K562 (cell line): ENCODE data around the gene KRTAP17-1. TPM values are rescaled to one million over a fixed set of nuclear protein-coding genes. Genes with fewer than 3 reads are reported as not detected.

Experiments
- ATAC-seq: fragments of 200-7000 bp; cut with Tn5 transposase; 3 replicates; pipeline ENCODE4 v1.9.1; 2020; ENCODE audit warnings: moderate library complexity
- BruUV-seq: library from RNA; stranded (reverse); fragments of 400-500 nt; replicated peaks from 2 replicates; lab custom pipeline; 2021; lab: Mats Ljungman, UMichigan
- CTCF ChIA-PET: fragments of 300-600 bp; formaldehyde crosslinking; extraction: SDS; loops from one replicate; lab custom pipeline; 2021; ENCODE audit warnings: low intra/inter-chr PET ratio; lab: Yijun Ruan, JAX
- POLR2A ChIA-PET: fragments of 300-600, 350-650 bp; sonication (Branson Sonifier 250); formaldehyde crosslinking; extraction: SDS; loops from one replicate; lab custom pipeline; 2021; ENCODE audit warnings: antibody characterized with exemption, inconsistent platforms; lab: Yijun Ruan, JAX
- DNase-seq, 4 experiments: peaks; one replicate each; pipeline versions ENCODE4 v3.0.0 to v3.0.0-alpha.2; 2011 to 2018; ENCODE audit warnings: low spot score in 3 of 4, mixed read lengths in 3 of 4; ENCODE audit errors: extremely low read depth in 1 of 4
- FAIRE-seq: peaks from 2 replicates; lab custom pipeline; 2011; peaks lifted over from hg19 to GRCh38; lab: Jason Lieb, UNC
- H2AFZ ChIP-seq: 2 replicates; pipeline ENCODE4 v1.6.0; 2011; ENCODE audit warnings: low read depth, low read length, control low read depth, inconsistent platforms
- H3K27ac ChIP-seq: fragments of 200-600 bp; 3 replicates; pipeline ENCODE4 v1.8.0; 2011; ENCODE audit warnings: low read depth, mild to moderate bottlenecking, control low read depth, inconsistent platforms, low read length, moderate library complexity, mixed read lengths; ENCODE audit errors: extremely low read depth
- H3K27me3 ChIP-seq, 2 experiments: fragments of 300-600 bp in 1 of 2; 2 replicates in 1 of 2; 3 replicates in 1 of 2; pipeline versions ENCODE4 v1.6.0 to v1.8.0; 2011; ENCODE audit warnings: inconsistent platforms in 2 of 2, low read length in 2 of 2, mild to moderate bottlenecking in 1 of 2, mixed read lengths in 1 of 2, moderate library complexity in 1 of 2; ENCODE audit not compliant: control insufficient read depth in 2 of 2, insufficient read depth in 2 of 2
- H3K36me3 ChIP-seq: fragments of 300-600 bp; 3 replicates; pipeline ENCODE4 v1.8.0; 2011; ENCODE audit warnings: mild to moderate bottlenecking, low read length, inconsistent platforms; ENCODE audit not compliant: control insufficient read depth, insufficient read depth
- H3K4me1 ChIP-seq, 2 experiments: fragments of 200-600 bp in 1 of 2; replicated peaks in 1 of 2; 2 replicates in 1 of 2; 3 replicates in 1 of 2; pipeline versions ENCODE4 v1.5.1 to v1.8.0; 2011; ENCODE audit warnings: inconsistent platforms in 2 of 2, low read length in 2 of 2, mild to moderate bottlenecking in 1 of 2, mixed read lengths in 1 of 2, moderate library complexity in 1 of 2; ENCODE audit not compliant: control insufficient read depth in 2 of 2, insufficient read depth in 2 of 2
- H3K4me2 ChIP-seq: 2 replicates; pipeline ENCODE4 v1.6.1; 2011; ENCODE audit warnings: low read length, control low read depth, inconsistent platforms, mixed read lengths; ENCODE audit not compliant: insufficient read depth
- H3K4me3 ChIP-seq: fragments of 200-600 bp; sonication (generic), shearing (Covaris generic); 2 replicates; pipeline ENCODE4 v1.5.1; 2016; ENCODE audit warnings: control low read depth, inconsistent platforms
- H3K79me2 ChIP-seq: fragments of 200-600 bp; 3 replicates; pipeline ENCODE4 v1.8.0; 2011; ENCODE audit warnings: low read length, inconsistent platforms; ENCODE audit not compliant: control insufficient read depth, insufficient read depth
- H3K9ac ChIP-seq, 2 experiments: 2 replicates each; pipeline versions ENCODE4 v1.6.0 to v1.6.1; 2011; ENCODE audit warnings: low read depth in 2 of 2, low read length in 2 of 2, control low read depth in 1 of 2, inconsistent platforms in 1 of 2, mild to moderate bottlenecking in 1 of 2, mixed read lengths in 1 of 2; ENCODE audit not compliant: insufficient read depth in 1 of 2
- H3K9me1 ChIP-seq: one replicate; pipeline ENCODE4 v1.6.0; 2011; ENCODE audit warnings: inconsistent platforms, mild to moderate bottlenecking, low read length, moderate library complexity; ENCODE audit not compliant: control insufficient read depth, insufficient read depth
- H3K9me3 ChIP-seq: replicated peaks from 2 replicates; pipeline ENCODE4 v1.5.1; 2011; ENCODE audit warnings: low read depth, low read length, inconsistent platforms; ENCODE audit not compliant: control insufficient read depth, insufficient read depth
- H4K20me1 ChIP-seq: replicated peaks from 2 replicates; pipeline ENCODE4 v1.6.1; 2011; ENCODE audit warnings: low read length, inconsistent platforms, mixed read lengths; ENCODE audit not compliant: control insufficient read depth, insufficient read depth
- ARID1B ChIP-seq: fragments of 450-650 bp; IDR thresholded peaks from 2 replicates; pipeline ENCODE4 v1.6.1; 2016; ENCODE audit warnings: antibody characterized with exemption, mild to moderate bottlenecking, inconsistent platforms
- CREB5 ChIP-seq: fragments of 250-450 bp; sonication (Bioruptor Pico); IDR thresholded peaks from 2 replicates; pipeline ENCODE4 v1.5.0; 2020; ENCODE audit warnings: mild to moderate bottlenecking
- CUX1 ChIP-seq: fragments of 200-800 bp; sonication (Bioruptor generic); IDR thresholded peaks from 2 replicates; pipeline ENCODE4 v1.6.1; 2016; ENCODE audit warnings: missing genetic modification characterization, missing compliant biosample characterization
- ELF1 ChIP-seq: fragments of 200-800 bp; sonication (Bioruptor generic); IDR thresholded peaks from 2 replicates; pipeline ENCODE4 v1.6.1; 2016; ENCODE audit warnings: missing genetic modification characterization, missing compliant biosample characterization
- FOXM1 ChIP-seq, 2 experiments: fragments of 450-650 bp in 1 of 2; sonication (generic) in 1 of 2; formaldehyde crosslinking in 1 of 2; IDR thresholded peaks; 2 replicates each; pipeline versions ENCODE4 v1.6.1 to v1.9.0; 2017 to 2022; ENCODE audit warnings: low read depth in 2 of 2, mild to moderate bottlenecking in 2 of 2, missing genetic modification reagents in 1 of 2, moderate library complexity in 1 of 2
- FOXP1 ChIP-seq: sonication (generic); formaldehyde crosslinking; IDR thresholded peaks from 2 replicates; pipeline ENCODE4 v1.8.0; 2022; ENCODE audit warnings: mild to moderate bottlenecking, missing genetic modification reagents
- IRF1 ChIP-seq: sonication (generic); formaldehyde crosslinking; IDR thresholded peaks from 2 replicates; pipeline ENCODE4 v1.8.0; 2022; ENCODE audit warnings: missing genetic modification reagents, mild to moderate bottlenecking, borderline replicate concordance
- MTA2 ChIP-seq: fragments of 450-650 bp; IDR thresholded peaks from 2 replicates; pipeline ENCODE4 v1.6.1; 2016; ENCODE audit warnings: low read depth
- MYNN ChIP-seq, 2 experiments: sonication (generic); formaldehyde crosslinking in 1 of 2; IDR thresholded peaks; 2 replicates each; pipeline versions ENCODE4 v1.5.0 to v1.6.1; 2016 to 2020; ENCODE audit warnings: antibody characterized with exemption in 1 of 2, missing genetic modification reagents in 1 of 2
- NEUROD1 ChIP-seq: fragments of 150-350 bp; IDR thresholded peaks from 2 replicates; pipeline ENCODE4 v1.6.1; 2014; ENCODE audit warnings: borderline replicate concordance, low read length, low read depth; ENCODE audit not compliant: partially characterized antibody
- USF1 ChIP-seq: sonication (generic); formaldehyde crosslinking; IDR thresholded peaks from 2 replicates; pipeline ENCODE4 v1.9.0; 2022; ENCODE audit warnings: mild to moderate bottlenecking, missing genetic modification reagents
- ZNF584 ChIP-seq: fragments of 200-800 bp; sonication (Bioruptor generic); IDR thresholded peaks from 2 replicates; pipeline ENCODE4 v1.6.1; 2016; ENCODE audit warnings: low read depth, mild to moderate bottlenecking, missing genetic modification characterization, missing compliant biosample characterization
- ZNF707 ChIP-seq: fragments of 250-450 bp; sonication (Bioruptor Pico); conservative IDR thresholded peaks from 2 replicates; pipeline ENCODE4 v1.8.0; 2022; ENCODE audit warnings: inconsistent platforms, mild to moderate bottlenecking, moderate library complexity
- WGBS: fragments of 100-300 bp; shearing (Covaris generic); methylation state at CpG from one replicate; pipeline ENCODE4 v1.1.6; 2016; ENCODE audit warnings: low coverage, mixed read lengths; ENCODE audit not compliant: insufficient coverage; ENCODE audit errors: missing lambda C conversion rate; 5-methylcytosine and 5-hydroxymethylcytosine counted together
- in situ Hi-C: fragments of 300-500 bp; cut with MboI; formaldehyde crosslinking; loops from 4 replicates; pipeline ENCODE4 v1.15.0; 2018; ENCODE audit warnings: inconsistent platforms, mixed read lengths
- intact Hi-C: fragments of 100-400 bp; cut with micrococcal nuclease; formaldehyde crosslinking; loops from 2 replicates; pipeline ENCODE4 v1.14.2; 2022
- polyA plus RNA-seq, 8 experiments: library from polyadenylated mRNA; depleted of rRNA in 4 of 8; stranded (reverse) in 5 of 8; unstranded in 3 of 8; fragments of >200 nt; fragmentation: Nextera tagmentation in 2 of 8; fragmentation: Illumina TruSeq in 1 of 8; extraction: Ambion mirVana in 2 of 8; extraction: Trizol in 1 of 8; gene quantifications; 2 replicates each; pipeline versions ENCODE4 v1.2.1 to v1.2.3, GENCODE V29; 2011 to 2014; ENCODE audit warnings: inconsistent platforms in 1 of 8, missing spikeins in 1 of 8
- total RNA-seq, 7 experiments: library from RNA; depleted of rRNA in 6 of 7; stranded (reverse); fragments of >200 nt in 6 of 7; fragmentation: Illumina TruSeq in 2 of 7; extraction: Trizol in 2 of 7; gene quantifications; 2 replicates each; pipeline versions ENCODE4 v1.2.1 to v1.2.3, GENCODE V29; 2011 to 2021; ENCODE audit warnings: low replicate concordance in 1 of 7

The KRTAP17-1 gene
- total and polyA plus RNA-seq, 9 of the 15 experiments (the other 6 are each of a cell fraction or from before 2014, with no cell fraction given), result not detected

DNA sequence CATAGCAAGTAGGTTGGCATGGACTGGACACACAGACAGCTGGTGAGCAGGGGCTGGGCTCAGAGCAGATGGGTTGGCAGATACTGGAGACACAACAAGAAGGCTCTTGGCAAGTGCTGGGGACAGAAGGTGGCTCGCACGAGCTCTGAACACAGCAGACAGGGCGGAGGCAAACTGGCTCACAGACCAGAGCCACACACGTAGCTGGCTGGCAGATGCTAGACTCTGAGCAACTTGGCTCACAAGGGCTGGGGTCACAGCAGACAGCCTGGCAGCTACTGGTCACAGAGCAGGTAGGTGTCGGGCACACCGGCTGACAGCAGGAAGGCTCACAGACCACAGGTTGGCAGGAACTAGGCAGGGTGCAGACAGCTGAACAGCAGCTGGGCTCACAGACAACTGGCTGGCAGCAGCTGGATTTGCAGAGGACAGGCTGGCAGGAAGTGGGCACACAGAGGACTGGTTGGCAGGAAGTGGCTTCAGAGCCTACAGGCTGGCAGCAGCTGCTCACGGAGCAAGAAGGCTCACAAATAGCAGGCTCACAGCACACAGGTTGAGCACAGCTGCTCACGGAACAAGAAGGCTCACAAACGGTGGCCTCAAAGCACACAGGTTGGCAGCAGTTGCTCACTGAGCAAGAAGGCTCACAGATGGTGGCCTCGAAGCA lies 7.1 kb downstream of the KRTAP17-1 start:
- Histone ChIP-seq H3K79me2 (no peaks in the 10 kb centered on the region), H4K20me1 (no peaks in the 10 kb centered on the region), H3K9me1 (no peaks in the 10 kb centered on the region), H3K27me3 (peaks cover 3 to 21% of the 10 kb centered on the region in 2 experiments; a peak in 4 of 5 replicates), H3K27ac (no peak overlapping the region), H3K36me3 (no peaks in the 10 kb centered on the region), H2AFZ (no peak overlapping the region), H3K4me2 (no peak overlapping the region), H3K4me1 (no peaks in the 10 kb centered on the region; a peak in 1 of 5 replicates), H3K4me3 (no peak overlapping the region), H3K9ac (no peak overlapping the region), H3K9me3 (no peaks in the 10 kb centered on the region)
- DNase-seq (no peak), FAIRE-seq (no peak), ATAC-seq (no peak)
- CTCF ChIA-PET, result no interaction called here
- BruUV-seq, result no TSS peak
- in situ Hi-C loops, result no loop called here
- POLR2A ChIA-PET, result interaction anchor here (1.2 kb wide), 1 partner anchor 21 kb away, joined by 4 read pairs; no protein-coding TSS in a partner anchor
- WGBS, result 2% methylated on average over 10 of the region's 10 CpGs
- intact Hi-C loops, result no loop called here
- TF ChIP-seq NEUROD1 (no peak), ZNF707 (no peak), MYNN (IDR thresholded peaks at IDR 0.05) (no peak), MYNN (CRISPR knock-in tag; IDR thresholded peaks at IDR 0.05) (no peak), FOXP1 (CRISPR knock-in tag) (no peak), ZNF584 (CRISPR knock-in tag) (no peak), IRF1 (CRISPR knock-in tag) (no peak), CREB5 (CRISPR knock-in tag) (no peak), CUX1 (CRISPR knock-in tag) (no peak), ELF1 (tag) (no peak), MTA2 (no peak), USF1 (CRISPR knock-in tag) (no peak), ARID1B (no peak), FOXM1 (IDR thresholded peaks at IDR 0.05; ENCODE audit: low read depth) (no peak), FOXM1 (CRISPR knock-in tag; IDR thresholded peaks at IDR 0.05; ENCODE audit: low read depth) (no peak)
